Neural cell (in vitro differentiated cells): ENCODE results near the gene NUFIP2. TPM values are rescaled to one million over a fixed set of nuclear protein-coding genes. Genes with fewer than 3 reads are reported as not detected.
"Not testable (repeated sequence)": the region's sequence is repeated elsewhere in the genome, so short reads cannot be mapped to it uniquely, and the experiment has no call there.

Experiments
- H2AFZ ChIP-seq: fragments of 200-600, 300-800 bp; sonication (generic), shearing (Covaris generic); 2 replicates; pipeline ENCODE4 v1.6.0; 2014; ENCODE audit warnings: low read depth, mild to moderate bottlenecking, antibody characterized with exemption, low read length, moderate library complexity
- H3F3A ChIP-seq: fragments of 200-600 bp; shearing (Covaris generic); 2 replicates; pipeline ENCODE4 v1.6.1; 2016; ENCODE audit warnings: mild to moderate bottlenecking, moderate library complexity, mixed read lengths, antibody characterized with exemption, low read length; ENCODE audit not compliant: insufficient read depth, poor library complexity, severe bottlenecking
- H3K27ac ChIP-seq: fragments of 200-600, 300-800 bp; sonication (generic), shearing (Covaris generic); 2 replicates; pipeline ENCODE4 v1.5.1; 2014; ENCODE audit warnings: mild to moderate bottlenecking, low read length, moderate library complexity
- H3K27me3 ChIP-seq: fragments of 300-800, 200-600 bp; sonication (generic), shearing (Covaris generic); 2 replicates; pipeline ENCODE4 v1.6.0; 2014; ENCODE audit warnings: mild to moderate bottlenecking, low read depth, low read length, moderate library complexity; ENCODE audit not compliant: insufficient read depth
- H3K36me3 ChIP-seq: fragments of 300-800, 200-600 bp; sonication (generic), shearing (Covaris generic); 2 replicates; pipeline ENCODE4 v1.5.1; 2014; ENCODE audit warnings: mild to moderate bottlenecking, antibody characterized with exemption, low read length, moderate library complexity; ENCODE audit not compliant: insufficient read depth
- H3K4me2 ChIP-seq: fragments of 300-800, 200-600 bp; sonication (generic), shearing (Covaris generic); 2 replicates; pipeline ENCODE4 v1.6.0; 2014; ENCODE audit warnings: mild to moderate bottlenecking, low read length
- H3K4me3 ChIP-seq: fragments of 300-800, 200-600 bp; sonication (generic), shearing (Covaris generic); 2 replicates; pipeline ENCODE4 v1.5.1; 2014; ENCODE audit warnings: mild to moderate bottlenecking, low read length, moderate library complexity
- H3K79me2 ChIP-seq: fragments of 200-600 bp; shearing (Covaris generic); replicated peaks from 2 replicates; pipeline ENCODE4 v1.6.0; 2014; ENCODE audit warnings: mild to moderate bottlenecking, low read length, moderate library complexity; ENCODE audit not compliant: insufficient read depth
- H3K9ac ChIP-seq: fragments of 300-800, 200-600 bp; sonication (generic), shearing (Covaris generic); 2 replicates; pipeline ENCODE4 v1.6.1; 2016; ENCODE audit warnings: mild to moderate bottlenecking, low read length, mixed read lengths
- H3K9me2 ChIP-seq: fragments of 200-600 bp; shearing (Covaris generic); 2 replicates; pipeline ENCODE4 v1.6.1; 2016; ENCODE audit warnings: mild to moderate bottlenecking, low read length, mixed read lengths; ENCODE audit not compliant: insufficient read depth
- H3K9me3 ChIP-seq: fragments of 200-600, 300-800 bp; sonication (generic), shearing (Covaris generic); 2 replicates; pipeline ENCODE4 v1.6.1; 2016; ENCODE audit warnings: mild to moderate bottlenecking, mixed run types, low read length, moderate library complexity, mixed read lengths
- H4K20me1 ChIP-seq: fragments of 200-600 bp; shearing (Covaris generic); 2 replicates; pipeline ENCODE4 v1.6.1; 2016; ENCODE audit warnings: mild to moderate bottlenecking, mixed run types; ENCODE audit not compliant: insufficient read depth
- CTCF ChIP-seq: fragments of 450-650 bp; IDR thresholded peaks from 2 replicates; pipeline ENCODE4 v1.5.1; 2014; ENCODE audit warnings: antibody characterized with exemption, mild to moderate bottlenecking, moderate library complexity; ENCODE audit not compliant: poor library complexity, severe bottlenecking
- EP300 ChIP-seq: fragments of 450-650 bp; conservative IDR thresholded peaks from 2 replicates; pipeline ENCODE4 v1.6.1; 2014; ENCODE audit warnings: antibody characterized with exemption, mild to moderate bottlenecking, moderate library complexity; ENCODE audit not compliant: poor library complexity, severe bottlenecking
- EZH2 ChIP-seq: fragments of 200-600, 300-800 bp; shearing (Covaris generic), sonication (generic); IDR thresholded peaks from 2 replicates; pipeline ENCODE4 v1.6.1; 2014; ENCODE audit warnings: antibody characterized with exemption, low read length, borderline replicate concordance, mild to moderate bottlenecking; ENCODE audit not compliant: insufficient read depth, poor library complexity, severe bottlenecking
- MXI1 ChIP-seq: fragments of 450-650 bp; conservative IDR thresholded peaks from 2 replicates; pipeline ENCODE4 v1.6.1; 2014; ENCODE audit warnings: antibody characterized with exemption, mild to moderate bottlenecking; ENCODE audit not compliant: poor library complexity, severe bottlenecking
- POLR2AphosphoS5 ChIP-seq: IDR thresholded peaks from 2 replicates; pipeline ENCODE4 v1.6.1; 2012
- RAD21 ChIP-seq: fragments of 450-650 bp; conservative IDR thresholded peaks from 2 replicates; pipeline ENCODE4 v1.6.1; 2014; ENCODE audit warnings: antibody characterized with exemption, mild to moderate bottlenecking, moderate library complexity
- REST ChIP-seq: IDR thresholded peaks from 2 replicates; pipeline ENCODE4 v1.6.1; 2012; ENCODE audit warnings: borderline replicate concordance
- SMC3 ChIP-seq: fragments of 450-650 bp; conservative IDR thresholded peaks from 2 replicates; pipeline ENCODE4 v1.6.1; 2014; ENCODE audit warnings: antibody characterized with exemption, mild to moderate bottlenecking, moderate library complexity; ENCODE audit not compliant: poor library complexity
- TAF1 ChIP-seq: IDR thresholded peaks from 2 replicates; pipeline ENCODE4 v1.6.1; 2012; ENCODE audit warnings: low read depth
- polyA plus RNA-seq: library from polyadenylated mRNA; depleted of rRNA; stranded (reverse); fragments of >200 nt; gene quantifications from 2 replicates; pipeline ENCODE4 v1.2.3, GENCODE V29; 2014

NUFIP2 gene
- polyA plus RNA-seq, 1 donor from 2014 or later: 22.4 TPM

- no peaks in the 10 kb centered on the region for H3K27me3 ChIP-seq
- no peaks in the 10 kb centered on the region for H3K79me2 ChIP-seq
- no peaks in the 10 kb centered on the region for H3F3A ChIP-seq
- H3K9ac ChIP-seq: no peak overlapping the region
- no peak overlapping the region for H3K4me3 ChIP-seq
- no peak overlapping the region for H3K27ac ChIP-seq
- TF ChIP-seq SMC3 (no peak), POLR2AphosphoS5 (no peak), EZH2 (no peak), RAD21 (no peak), REST (no peak), CTCF (no peak), EP300 (no peak), MXI1 (no peak), TAF1 (no peak)
- H4K20me1 ChIP-seq: no peaks in the 10 kb centered on the region
- H3K4me2 ChIP-seq: no peak overlapping the region
- H3K9me2 ChIP-seq: no peaks in the 10 kb centered on the region
- no peak overlapping the region for H2AFZ ChIP-seq
- no peaks in the 10 kb centered on the region for H3K9me3 ChIP-seq
- H3K36me3 ChIP-seq: no peaks in the 10 kb centered on the region
These were observed 47.8 kb upstream of the NUFIP2 start for GRCh38 chr17:29341726-29342125.

DNA sequence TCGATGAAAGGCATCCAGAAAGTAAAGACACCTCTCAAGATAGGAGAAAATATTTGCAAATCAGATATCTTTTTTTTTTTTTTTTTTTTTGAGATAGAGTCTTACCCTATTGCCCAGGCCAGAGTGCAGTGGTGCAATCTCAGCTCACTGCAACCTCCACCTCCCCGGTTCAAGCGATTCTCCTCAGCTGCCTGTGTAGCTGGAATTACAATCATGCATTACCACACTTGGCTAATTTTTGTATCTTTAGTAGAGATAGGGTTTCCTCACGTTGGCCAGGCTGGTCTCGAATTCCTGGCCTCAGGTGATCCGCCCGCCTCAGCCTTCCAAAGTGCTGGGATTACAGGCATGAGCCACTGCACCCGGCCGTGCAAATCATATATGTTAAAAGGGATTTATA lies 45.1 kb upstream of the NUFIP2 start:
- not testable (repeated sequence) for H3K9me2 ChIP-seq, H3K36me3 ChIP-seq, H2AFZ ChIP-seq, H3K27me3 ChIP-seq, H3K9ac ChIP-seq, H3K9me3 ChIP-seq, H3K79me2 ChIP-seq, H3K4me2 ChIP-seq, H3K4me3 ChIP-seq, H3F3A ChIP-seq, H4K20me1 ChIP-seq, H3K27ac ChIP-seq

DNA sequence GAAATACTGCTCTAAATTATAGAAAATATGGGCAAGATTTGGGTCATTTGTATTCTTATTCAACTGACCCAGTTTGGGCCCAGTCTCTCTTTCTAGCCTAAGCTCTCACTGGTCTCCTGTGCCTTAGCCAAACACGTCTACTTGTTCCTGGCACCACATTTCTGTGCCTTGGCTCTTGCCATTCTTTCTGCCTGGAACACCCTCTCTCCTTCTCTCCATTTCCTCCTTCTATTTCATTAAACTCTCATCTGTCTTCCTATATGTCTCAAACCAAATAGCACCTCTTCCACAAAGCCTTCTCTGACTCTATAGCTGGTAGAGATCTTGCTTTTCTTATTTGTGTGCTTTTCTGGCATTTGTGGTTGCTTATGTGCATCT lies 37.7 kb upstream of the NUFIP2 start:
- Histone ChIP-seq H3F3A (no peaks in the 10 kb centered on the region), H2AFZ (no peak overlapping the region), H3K9ac (no peak overlapping the region), H4K20me1 (no peaks in the 10 kb centered on the region), H3K36me3 (no peaks in the 10 kb centered on the region), H3K79me2 (no peaks in the 10 kb centered on the region), H3K27ac (no peak overlapping the region), H3K9me2 (no peaks in the 10 kb centered on the region), H3K27me3 (no peaks in the 10 kb centered on the region), H3K9me3 (no peaks in the 10 kb centered on the region), H3K4me2 (no peak overlapping the region), H3K4me3 (no peak overlapping the region)
- no peak for TF ChIP-seq EP300
- TF ChIP-seq MXI1: no peak
- no peak for TF ChIP-seq REST
- no peak for TF ChIP-seq POLR2AphosphoS5
- TF ChIP-seq EZH2: no peak
- TF ChIP-seq RAD21: no peak
- TF ChIP-seq CTCF: no peak
- no peak for TF ChIP-seq SMC3
- no peak for TF ChIP-seq TAF1
